HepG2 (cell line): ENCODE results near the gene MTUS2. TPM values are rescaled to one million over a fixed set of nuclear protein-coding genes. Genes with fewer than 3 reads are reported as not detected.

ENCODE experiments used
- ATAC-seq: fragments of 200-7000 bp; cut with Tn5 transposase; 3 replicates; pipeline ENCODE4 v1.9.1; 2020; ENCODE audit warnings: mild to moderate bottlenecking, moderate library complexity
- BruUV-seq: library from RNA; stranded (reverse); fragments of 400-500 nt; replicated peaks from 2 replicates; lab custom pipeline; 2021; lab: Mats Ljungman, UMichigan
- CTCF ChIA-PET: fragments of 300-600 bp; formaldehyde crosslinking; extraction: SDS; loops from one replicate; lab custom pipeline; 2021; ENCODE audit warnings: low total read pairs, inconsistent platforms, low intra/inter-chr PET ratio; lab: Yijun Ruan, JAX
- POLR2A ChIA-PET: fragments of 350-600 bp; sonication (Branson Sonifier 250); formaldehyde crosslinking; loops from one replicate; lab custom pipeline; 2020; ENCODE audit warnings: antibody characterized with exemption, inconsistent platforms; lab: Yijun Ruan, JAX
- DNase-seq: peaks from one replicate; pipeline ENCODE4 v3.0.0-alpha.2; 2015; ENCODE audit warnings: low spot score
- FAIRE-seq: peaks from 3 replicates; lab custom pipeline; 2011; peaks lifted over from hg19 to GRCh38; lab: Jason Lieb, UNC
- H2AFZ ChIP-seq: one replicate; pipeline ENCODE4 v1.6.1; 2011; ENCODE audit warnings: low read length, inconsistent platforms
- H3K27ac ChIP-seq: fragments of 300-600 bp; 3 replicates; pipeline ENCODE4 v1.8.0; 2011; ENCODE audit warnings: mixed run types, mild to moderate bottlenecking, mixed read lengths, low read length, inconsistent platforms; ENCODE audit not compliant: insufficient read depth; ENCODE audit errors: extremely low read length
- H3K27me3 ChIP-seq, 2 experiments: fragments of 200-600 bp in 1 of 2; 2 replicates in 1 of 2; 3 replicates in 1 of 2; pipeline versions ENCODE4 v1.6.0 to v1.8.0; 2011; ENCODE audit warnings: low read length in 2 of 2, mild to moderate bottlenecking in 2 of 2, moderate library complexity in 2 of 2, inconsistent platforms in 1 of 2; ENCODE audit not compliant: insufficient read depth in 2 of 2, control insufficient read depth in 1 of 2
- H3K36me3 ChIP-seq, 2 experiments: fragments of 200-600 bp in 1 of 2; replicated peaks in 1 of 2; 2 replicates in 1 of 2; 3 replicates in 1 of 2; pipeline versions ENCODE4 v1.5.1 to v1.8.0; 2011; ENCODE audit warnings: low read length in 2 of 2, inconsistent platforms in 1 of 2; ENCODE audit not compliant: insufficient read depth in 2 of 2, control insufficient read depth in 1 of 2
- H3K4me1 ChIP-seq: 2 replicates; pipeline ENCODE4 v1.5.1; 2012; ENCODE audit warnings: low read length, inconsistent platforms; ENCODE audit not compliant: insufficient read depth
- H3K4me2 ChIP-seq: 2 replicates; pipeline ENCODE4 v1.6.0; 2011; ENCODE audit warnings: low read depth, low read length, inconsistent platforms
- H3K4me3 ChIP-seq, 3 experiments: fragments of 200-600 bp in 1 of 3; sonication (generic), shearing (Covaris generic) in 1 of 3; replicated peaks in 1 of 3; 2 replicates each; pipeline ENCODE4 v1.5.1; 2011 to 2016; ENCODE audit warnings: low read length in 3 of 3, inconsistent platforms in 2 of 3, low read depth in 2 of 3, mild to moderate bottlenecking in 2 of 3, control low read depth in 1 of 3, mixed read lengths in 1 of 3; ENCODE audit not compliant: insufficient read depth in 1 of 3
- H3K79me2 ChIP-seq: one replicate; pipeline ENCODE4 v1.6.1; 2011; ENCODE audit warnings: low read length, inconsistent platforms; ENCODE audit not compliant: insufficient read depth
- H3K9ac ChIP-seq: 2 replicates; pipeline ENCODE4 v1.6.0; 2011; ENCODE audit warnings: mild to moderate bottlenecking, low read depth, low read length, inconsistent platforms; ENCODE audit not compliant: insufficient read depth
- H3K9me3 ChIP-seq: 2 replicates; pipeline ENCODE4 v1.5.1; 2012; ENCODE audit warnings: mild to moderate bottlenecking, low read length
- H4K20me1 ChIP-seq: 2 replicates; pipeline ENCODE4 v1.6.0; 2011; ENCODE audit warnings: inconsistent platforms, mild to moderate bottlenecking, low read length, moderate library complexity; ENCODE audit not compliant: insufficient read depth
- CREB3 ChIP-seq: sonication (generic); formaldehyde crosslinking; IDR thresholded peaks from 2 replicates; pipeline ENCODE4 v1.5.0; 2020; ENCODE audit warnings: missing genetic modification reagents
- FOXP1 ChIP-seq, 2 experiments: fragments of 450-650 bp in 1 of 2; IDR thresholded peaks; 2 replicates each; pipeline ENCODE4 v1.6.1; 2017 to 2018; ENCODE audit warnings: antibody characterized with exemption in 1 of 2
- IKZF1 ChIP-seq: fragments of 450-650 bp; IDR thresholded peaks from 2 replicates; pipeline ENCODE4 v1.7.1; 2016
- KLF12 ChIP-seq: sonication (generic); formaldehyde crosslinking; IDR thresholded peaks from 2 replicates; pipeline ENCODE4 v1.4.0; 2020; ENCODE audit warnings: missing genetic modification reagents, borderline replicate concordance
- NCOA1 ChIP-seq: sonication (generic); formaldehyde crosslinking; IDR thresholded peaks from 2 replicates; pipeline ENCODE4 v1.9.0; 2021; ENCODE audit warnings: missing genetic modification reagents
- POLR2G ChIP-seq: fragments of 200-400 bp; formaldehyde crosslinking; IDR thresholded peaks from 2 replicates; pipeline ENCODE4 v1.6.1; 2018; ENCODE audit warnings: mild to moderate bottlenecking, low read depth, low read length, moderate library complexity
- RBM22 ChIP-seq: fragments of 200-400 bp; formaldehyde crosslinking; optimal IDR thresholded peaks from 2 replicates; pipeline ENCODE3; 2017; ENCODE audit warnings: mild to moderate bottlenecking, low read length, moderate library complexity
- TBX3 ChIP-seq: fragments of 450-650 bp; IDR thresholded peaks from 2 replicates; pipeline ENCODE4 v1.6.1; 2017; ENCODE audit warnings: antibody characterized with exemption, mild to moderate bottlenecking, inconsistent platforms, borderline replicate concordance
- ZBTB37 ChIP-seq: sonication (generic); formaldehyde crosslinking; IDR thresholded peaks from 2 replicates; pipeline ENCODE4 v1.4.0; 2020; ENCODE audit warnings: mild to moderate bottlenecking, missing genetic modification reagents
- WGBS: methylation state at CpG from one replicate; pipeline ENCODE4 v1.1.6; 2017; ENCODE audit warnings: low lambda C conversion rate; 5-methylcytosine and 5-hydroxymethylcytosine counted together
- in situ Hi-C: cut with HindIII; loops from 2 replicates; pipeline ENCODE4 v1.10.0; 2017; ENCODE audit warnings: low pct_unique_long_range_greater_than_20kb; ENCODE audit not compliant: extremely low pct_ligation_motif_present
- intact Hi-C: fragments of 100-400 bp; cut with micrococcal nuclease; formaldehyde crosslinking; loops from one replicate; pipeline ENCODE4 v1.10.0; 2022; ENCODE audit not compliant: unreplicated experiment
- polyA plus RNA-seq, 8 experiments: library from polyadenylated mRNA; depleted of rRNA in 3 of 8; stranded (reverse) in 7 of 8; unstranded in 1 of 8; fragments of >200 nt; fragmentation: Illumina TruSeq in 4 of 8; extraction: Trizol in 4 of 8; gene quantifications; 2 replicates each; pipeline versions ENCODE4 v1.2.1 to v1.2.3, GENCODE V29; 2011 to 2016; ENCODE audit warnings: low read depth in 4 of 8, missing spikeins in 1 of 8, mixed read lengths in 1 of 8; ENCODE audit not compliant: insufficient read depth in 1 of 8
- total RNA-seq, 5 experiments: library from RNA; depleted of rRNA; stranded (reverse); fragments of >200 nt; fragmentation: Illumina TruSeq; extraction: Trizol; gene quantifications; 2 replicates each; pipeline ENCODE4 v1.2.3, GENCODE V29; 2016; ENCODE audit warnings: low read depth in 1 of 5

Gene MTUS2
- total and polyA plus RNA-seq, 2 of the 13 experiments (the other 11 are each of a cell fraction or from before 2014, with no cell fraction given) = not detected

- WGBS = 69% methylated on average over 16 of the region's 17 CpGs
- in situ Hi-C loops = loop anchor here (5.0 to 10.0 kb wide), 2 partner anchors 202 to 609 kb away; no protein-coding TSS in a partner anchor
- FAIRE-seq = no peak
Measured at GRCh38 chr13:29505511-29505910, 685.4 kb downstream of the MTUS2 start.

More at GRCh38 chr13:29505511-29505910, 685.4 kb downstream of the MTUS2 start:
- no TSS peak for BruUV-seq
- no peak for TF ChIP-seq NCOA1 (CRISPR knock-in tag)
- TF ChIP-seq FOXP1 (IDR thresholded peaks at IDR 0.05) = no peak
- TF ChIP-seq FOXP1 (CRISPR knock-in tag; IDR thresholded peaks at IDR 0.05) = no peak
- no peak for TF ChIP-seq KLF12
- no peak for TF ChIP-seq ZBTB37
- TF ChIP-seq IKZF1 = no peak
- no peak for TF ChIP-seq TBX3
- no peak for TF ChIP-seq CREB3 (CRISPR knock-in tag)
- TF ChIP-seq RBM22 = peak; percentile 62
- TF ChIP-seq POLR2G = peak; percentile 53
- CTCF ChIA-PET = no interaction called here
- POLR2A ChIA-PET = no interaction called here
- no peak for DNase-seq
- Histone ChIP-seq H3K27me3 (peaks cover 0 to 29% of the 10 kb centered on the region in 2 experiments; a peak in 1 of 5 replicates), H3K36me3 (no peaks in the 10 kb centered on the region), H3K4me1 (peaks cover 21% of the 10 kb centered on the region), H3K9me3 (no peaks in the 10 kb centered on the region), H2AFZ (no peak overlapping the region), H3K4me3 (no peak overlapping the region), H3K27ac (no peak overlapping the region), H4K20me1 (peaks cover 4% of the 10 kb centered on the region; the same call in 1 of the 2 replicates), H3K79me2 (no peaks in the 10 kb centered on the region), H3K9ac (no peak overlapping the region), H3K4me2 (no peak overlapping the region)
- intact Hi-C loops = loop anchor here (10.0 kb wide), 1 partner anchor 89 kb away; the partner anchor contains the start of gene SLC7A1
- no peak for ATAC-seq
